Rectal smooth muscle tissue (tissue), 1 donor: ENCODE results near the gene FTO.

Experiments used
- H3K27ac ChIP-seq: one replicate; pipeline ENCODE4 v1.7.0; 2013; ENCODE audit warnings: low read depth, low read length, inconsistent platforms
- H3K27me3 ChIP-seq: one replicate; pipeline ENCODE4 v1.7.0; 2013; ENCODE audit warnings: low read length; ENCODE audit not compliant: control insufficient read depth, insufficient read depth
- H3K36me3 ChIP-seq: one replicate; pipeline ENCODE4 v1.7.0; 2013; ENCODE audit warnings: low read length; ENCODE audit not compliant: control insufficient read depth, insufficient read depth
- H3K4me1 ChIP-seq: one replicate; pipeline ENCODE4 v1.7.0; 2013; ENCODE audit warnings: low read length; ENCODE audit not compliant: control insufficient read depth, insufficient read depth
- H3K4me3 ChIP-seq: one replicate; pipeline ENCODE4 v1.7.0; 2013; ENCODE audit warnings: low read length
- H3K9ac ChIP-seq: one replicate; pipeline ENCODE4 v1.7.0; 2013; ENCODE audit warnings: low read length

The FTO gene

DNA sequence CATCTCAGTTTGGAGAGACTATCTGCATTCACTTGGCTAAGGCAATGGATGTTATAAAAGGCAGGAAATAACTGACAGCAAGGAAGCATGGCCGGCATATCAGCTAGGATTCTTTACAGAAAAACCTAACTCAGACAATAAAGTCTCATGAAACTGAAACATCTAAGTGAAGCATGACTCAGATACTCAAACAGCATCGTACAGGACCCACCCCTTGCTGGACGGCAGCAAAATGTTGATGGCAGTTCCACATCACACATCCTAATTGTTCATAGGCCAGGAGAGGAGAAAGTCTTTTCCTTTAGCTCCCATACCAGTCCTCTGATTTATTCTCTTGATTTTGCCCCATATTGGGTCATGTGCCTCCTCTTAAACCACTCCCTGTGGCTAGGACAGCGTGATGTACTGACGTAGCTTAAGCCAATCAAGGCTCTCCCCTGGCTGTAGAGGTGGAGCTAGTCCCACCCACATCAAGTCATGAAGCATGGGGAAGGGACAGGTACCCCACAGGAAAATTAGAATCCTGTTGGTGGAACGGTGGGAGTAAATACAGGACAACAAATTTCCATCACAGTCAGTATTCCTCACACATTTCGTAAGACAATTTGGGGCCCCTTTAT, 403.7 kb downstream of the FTO start:
- Histone ChIP-seq H3K36me3 (no peaks in the 10 kb centered on the region), H3K27ac (no peak overlapping the region), H3K4me3 (no peak overlapping the region), H3K4me1 (no peaks in the 10 kb centered on the region), H3K9ac (no peak overlapping the region), H3K27me3 (no peaks in the 10 kb centered on the region)

DNA sequence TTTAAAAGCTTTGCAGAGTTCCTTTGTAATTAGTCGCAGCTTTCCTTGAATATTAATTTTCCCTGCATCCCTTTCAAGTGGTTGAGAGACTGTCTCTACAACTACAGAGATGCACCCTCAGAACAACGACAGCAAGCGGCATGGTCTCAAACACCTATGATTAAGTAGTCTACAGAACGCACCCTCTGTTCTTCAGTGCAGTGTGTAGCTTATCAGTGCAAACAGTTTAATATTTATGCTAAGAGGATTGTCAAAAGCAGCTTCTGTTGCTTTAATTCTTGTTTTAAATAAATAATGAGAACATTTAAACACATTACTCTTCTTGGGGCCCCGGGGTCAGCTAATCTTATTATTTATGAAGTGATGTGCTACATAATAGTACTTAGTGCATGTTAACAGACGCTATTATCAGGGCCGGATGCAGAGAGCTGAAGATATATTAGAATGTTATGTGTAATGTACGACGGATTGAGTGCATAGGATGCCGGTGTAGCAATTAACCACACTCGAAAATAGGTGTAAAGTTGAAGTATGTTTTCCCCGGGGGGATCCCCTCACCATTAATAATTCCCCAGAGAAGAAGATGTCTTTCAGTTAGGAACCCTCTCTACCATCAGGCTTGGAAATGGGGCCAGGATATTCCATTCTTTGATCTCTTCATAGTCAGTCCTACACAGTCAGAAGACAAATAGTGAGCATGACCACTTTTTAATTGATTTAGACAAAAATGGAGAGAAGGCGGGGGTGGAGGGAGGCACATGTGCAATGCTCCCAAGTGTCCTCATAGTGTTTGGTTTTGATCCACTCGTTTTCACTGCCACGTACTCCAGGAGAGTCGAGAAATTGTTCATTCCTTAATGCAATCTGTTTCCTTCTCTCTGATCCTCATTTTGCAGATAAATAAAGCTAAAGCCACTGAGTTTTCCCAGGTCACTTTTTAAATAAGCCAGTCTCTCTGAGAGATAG, 406.3 kb downstream of the FTO start:
- no peak overlapping the region for H3K4me3 ChIP-seq

GRCh38 chr16:54112451-54113206, 408.7 kb downstream of the FTO start:
- no peak overlapping the region for H3K9ac ChIP-seq
- no peaks in the 10 kb centered on the region for H3K27me3 ChIP-seq
- no peaks in the 10 kb centered on the region for H3K4me1 ChIP-seq
- H3K36me3 ChIP-seq: no peaks in the 10 kb centered on the region
- no peak overlapping the region for H3K4me3 ChIP-seq
- H3K27ac ChIP-seq: no peak overlapping the region

More for the DNA sequence above, 406.3 kb downstream of the FTO start:
- H3K27me3 ChIP-seq: no peaks in the 10 kb centered on the region
- H3K27ac ChIP-seq: no peak overlapping the region
- H3K36me3 ChIP-seq: no peaks in the 10 kb centered on the region
- H3K9ac ChIP-seq: no peak overlapping the region
- H3K4me1 ChIP-seq: no peaks in the 10 kb centered on the region

DNA sequence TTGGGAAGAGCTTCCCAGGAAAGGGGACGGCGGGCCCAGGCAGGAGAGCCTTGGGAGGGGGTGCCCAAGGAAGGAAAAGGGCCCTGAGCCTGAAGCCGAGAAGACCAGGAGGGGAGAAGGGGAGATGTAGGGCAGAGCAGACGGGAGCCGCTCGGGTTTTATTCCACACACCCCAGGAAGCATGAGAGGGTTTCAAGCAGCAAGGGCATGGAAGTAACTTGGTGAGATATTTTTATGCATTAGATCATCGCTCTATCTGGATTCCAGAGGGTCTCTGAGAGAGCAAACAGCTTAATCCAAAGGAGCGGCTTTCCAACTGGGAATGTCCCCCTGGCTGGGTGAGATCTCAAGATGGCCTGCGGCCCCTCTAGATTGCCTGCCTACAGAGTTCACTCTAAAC, 411.6 kb downstream of the FTO start:
- H3K27ac ChIP-seq: no peak overlapping the region

DNA sequence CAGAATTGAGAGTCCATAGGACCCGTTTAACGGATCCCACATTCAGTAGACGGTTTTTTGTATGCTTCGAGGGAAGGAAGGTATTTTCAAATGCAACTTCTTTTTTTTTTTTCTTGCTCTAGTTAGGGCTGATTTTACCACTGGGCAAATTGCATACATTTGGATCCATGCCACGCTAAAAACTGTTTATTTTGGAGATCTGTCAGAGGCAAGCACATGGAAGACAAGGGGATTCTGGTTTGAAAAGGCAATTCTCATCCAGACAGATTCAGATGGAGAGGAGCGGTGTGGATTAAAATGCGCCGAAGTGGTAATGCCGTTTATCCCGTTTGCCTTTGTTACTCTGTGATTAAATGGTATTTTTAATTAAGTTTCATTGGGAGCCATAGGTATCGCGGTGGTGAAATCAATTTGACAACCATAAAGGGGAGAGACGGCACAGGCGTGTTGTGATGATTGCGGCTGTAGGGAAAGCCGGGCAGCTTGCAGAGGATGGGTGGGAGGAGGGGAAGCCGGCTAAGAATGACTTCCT, 412.2 kb downstream of the FTO start:
- Histone ChIP-seq H3K4me3 (no peak overlapping the region), H3K27me3 (no peaks in the 10 kb centered on the region), H3K4me1 (no peaks in the 10 kb centered on the region), H3K36me3 (no peaks in the 10 kb centered on the region), H3K27ac (no peak overlapping the region), H3K9ac (no peak overlapping the region)

More for the DNA sequence above, 411.6 kb downstream of the FTO start:
- Histone ChIP-seq H3K36me3 (no peaks in the 10 kb centered on the region), H3K4me1 (no peaks in the 10 kb centered on the region), H3K4me3 (no peak overlapping the region), H3K9ac (no peak overlapping the region), H3K27me3 (no peaks in the 10 kb centered on the region)

DNA sequence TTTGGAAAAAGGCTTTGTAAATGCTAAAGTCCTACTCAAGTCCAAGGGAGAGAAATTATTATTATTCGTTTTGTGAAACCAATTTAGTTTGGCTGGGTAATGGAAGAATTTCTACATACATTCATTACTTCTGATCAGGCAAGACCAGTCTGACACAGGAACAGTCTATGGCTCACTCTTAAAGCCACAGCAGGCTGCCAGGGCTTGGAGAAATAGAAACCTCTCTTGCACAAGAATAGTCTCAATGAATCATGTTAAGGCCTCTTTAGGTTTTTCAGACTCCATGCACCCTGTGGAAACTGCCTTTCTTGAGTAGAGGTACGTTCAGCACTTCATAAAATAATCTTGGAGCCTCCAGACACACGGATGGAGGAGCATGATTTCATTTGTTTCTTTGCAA, 414.9 kb downstream of the FTO start:
- H3K27ac ChIP-seq: no peak overlapping the region

GRCh38 chr16:54120846-54121480, 417.0 kb downstream of the FTO start:
- Histone ChIP-seq H3K4me3 (no peak overlapping the region), H3K27me3 (no peaks in the 10 kb centered on the region), H3K4me1 (no peaks in the 10 kb centered on the region), H3K36me3 (no peaks in the 10 kb centered on the region), H3K9ac (no peak overlapping the region), H3K27ac (no peak overlapping the region)

More for the DNA sequence above, 414.9 kb downstream of the FTO start:
- H3K36me3 ChIP-seq: no peaks in the 10 kb centered on the region
- H3K4me1 ChIP-seq: no peaks in the 10 kb centered on the region
- H3K27me3 ChIP-seq: no peaks in the 10 kb centered on the region
- H3K4me3 ChIP-seq: no peak overlapping the region
- H3K9ac ChIP-seq: no peak overlapping the region

GRCh38 chr16:54121539-54122295, 417.8 kb downstream of the FTO start:
- H3K9ac ChIP-seq: no peak overlapping the region
- H3K27me3 ChIP-seq: no peaks in the 10 kb centered on the region
- no peak overlapping the region for H3K27ac ChIP-seq
- H3K36me3 ChIP-seq: no peaks in the 10 kb centered on the region
- H3K4me1 ChIP-seq: no peaks in the 10 kb centered on the region
- no peak overlapping the region for H3K4me3 ChIP-seq

GRCh38 chr16:54123766-54124165, 419.8 kb downstream of the FTO start:
- Histone ChIP-seq H3K4me3 (no peak overlapping the region), H3K27ac (no peak overlapping the region), H3K36me3 (no peaks in the 10 kb centered on the region), H3K4me1 (no peaks in the 10 kb centered on the region), H3K27me3 (no peaks in the 10 kb centered on the region), H3K9ac (no peak overlapping the region)

- Histone ChIP-seq H3K9ac (no peak overlapping the region), H3K36me3 (no peaks in the 10 kb centered on the region), H3K27ac (no peak overlapping the region), H3K4me3 (no peak overlapping the region), H3K4me1 (no peaks in the 10 kb centered on the region), H3K27me3 (no peaks in the 10 kb centered on the region)
These were observed 422.0 kb downstream of the FTO start for GRCh38 chr16:54125751-54126655.

GRCh38 chr16:54126907-54127306, 423.0 kb downstream of the FTO start:
- no peaks in the 10 kb centered on the region for H3K4me1 ChIP-seq
- no peak overlapping the region for H3K27ac ChIP-seq
- H3K36me3 ChIP-seq: no peaks in the 10 kb centered on the region
- no peaks in the 10 kb centered on the region for H3K27me3 ChIP-seq
- no peak overlapping the region for H3K9ac ChIP-seq
- no peak overlapping the region for H3K4me3 ChIP-seq
